GM19099 (cell line): ENCODE data around the gene U2AF2.
A peak's percentile ranks its signal among the peaks of the same experiment; 100 is the strongest.

Experiments used
- POLR2A ChIP-seq: IDR thresholded peaks from 3 replicates; pipeline ENCODE4 v1.6.1; 2011; ENCODE audit warnings: low read depth; ENCODE audit not compliant: insufficient read length; ENCODE audit errors: extremely low read depth

Gene U2AF2

GRCh38 chr19:55616395-55616875 is 38.4 kb upstream of the U2AF2 start:
- TF ChIP-seq POLR2A, result no peak

- no peak for TF ChIP-seq POLR2A
These were observed 37.4 kb upstream of the U2AF2 start for GRCh38 chr19:55617426-55617825.

- no peak for TF ChIP-seq POLR2A
These were observed 36.4 kb upstream of the U2AF2 start for GRCh38 chr19:55618426-55618825.

GRCh38 chr19:55619286-55619685 is 35.5 kb upstream of the U2AF2 start:
- TF ChIP-seq POLR2A, result no peak

GRCh38 chr19:55620410-55621204 is 34.2 kb upstream of the U2AF2 start:
- no peak for TF ChIP-seq POLR2A

GRCh38 chr19:55621205-55621672 is 33.6 kb upstream of the U2AF2 start:
- no peak for TF ChIP-seq POLR2A

- TF ChIP-seq POLR2A, result no peak
These were observed 33.1 kb upstream of the U2AF2 start for GRCh38 chr19:55621673-55622231.

- no peak for TF ChIP-seq POLR2A
These were observed 32.4 kb upstream of the U2AF2 start for GRCh38 chr19:55622242-55622969.

GRCh38 chr19:55623130-55623529 is 31.7 kb upstream of the U2AF2 start:
- TF ChIP-seq POLR2A, result no peak

GRCh38 chr19:55623561-55623960 is 31.3 kb upstream of the U2AF2 start:
- no peak for TF ChIP-seq POLR2A

GRCh38 chr19:55624109-55625003 is 30.5 kb upstream of the U2AF2 start, which contains the start of gene ZNF784:
ZNF784 (minus strand) TSS chr19:55624566; CDS start chr19:55624561, 5 bp downstream.
- TF ChIP-seq POLR2A, result peak; percentile 90

GRCh38 chr19:55625004-55625326 is 29.9 kb upstream of the U2AF2 start:
- no peak for TF ChIP-seq POLR2A

GRCh38 chr19:55626350-55626749 is 28.5 kb upstream of the U2AF2 start:
- no peak for TF ChIP-seq POLR2A

- no peak for TF ChIP-seq POLR2A
These were observed 22.4 kb upstream of the U2AF2 start for GRCh38 chr19:55632463-55632834.

GRCh38 chr19:55633861-55634260 is 21.0 kb upstream of the U2AF2 start:
- no peak for TF ChIP-seq POLR2A
